Neural cell (in vitro differentiated cells): ENCODE data around the gene COL15A1.

Source experiments
- CTCF ChIP-seq: fragments of 450-650 bp; IDR thresholded peaks from 2 replicates; pipeline ENCODE4 v1.5.1; 2014; ENCODE audit warnings: antibody characterized with exemption, mild to moderate bottlenecking, moderate library complexity; ENCODE audit not compliant: poor library complexity, severe bottlenecking
- POLR2AphosphoS5 ChIP-seq: IDR thresholded peaks from 2 replicates; pipeline ENCODE4 v1.6.1; 2012

- no peak for TF ChIP-seq POLR2AphosphoS5
- TF ChIP-seq CTCF: no peak
Measured at GRCh38 chr9:99093492-99093791, 149.7 kb downstream of the COL15A1 start.
